HepG2 (cell line): ENCODE data around the gene FAM20A. TPM values are rescaled to one million over a fixed set of nuclear protein-coding genes. Genes with fewer than 3 reads are reported as not detected.

Experiments used
- ARID3A ChIP-seq: IDR thresholded peaks from 2 replicates; pipeline ENCODE4 v1.6.1; 2012; ENCODE audit warnings: low read depth, low read length, improper control_type of control experiment
- ARID4A ChIP-seq: sonication (generic); formaldehyde crosslinking; IDR thresholded peaks from 2 replicates; pipeline ENCODE4 v1.5.0; 2020; ENCODE audit warnings: mild to moderate bottlenecking, missing genetic modification reagents, borderline replicate concordance
- MAX ChIP-seq: IDR thresholded peaks from 2 replicates; pipeline ENCODE4 v1.6.1; 2012; ENCODE audit warnings: inconsistent platforms
- RFXAP ChIP-seq: sonication (generic); formaldehyde crosslinking; IDR thresholded peaks from 2 replicates; pipeline ENCODE4 v1.4.0; 2020; ENCODE audit warnings: missing genetic modification reagents, borderline replicate concordance
- TEF ChIP-seq: sonication (generic); formaldehyde crosslinking; IDR thresholded peaks from 2 replicates; pipeline ENCODE4 v1.5.0; 2020; ENCODE audit warnings: missing genetic modification reagents
- ZBTB26 ChIP-seq: IDR thresholded peaks from 2 replicates; pipeline ENCODE4 v1.6.1; 2016; ENCODE audit warnings: missing compliant biosample characterization, missing genetic modification reagents, borderline replicate concordance
- ZNF142 ChIP-seq: sonication (generic); formaldehyde crosslinking; IDR thresholded peaks from 2 replicates; pipeline ENCODE4 v1.4.0; 2020; ENCODE audit warnings: missing genetic modification reagents
- ZNF281 ChIP-seq: sonication (generic); formaldehyde crosslinking; IDR thresholded peaks from 2 replicates; pipeline ENCODE4 v1.4.0; 2020; ENCODE audit warnings: missing genetic modification reagents, borderline replicate concordance
- ZNF432 ChIP-seq: sonication (generic); formaldehyde crosslinking; IDR thresholded peaks from 2 replicates; pipeline ENCODE4 v1.5.0; 2020; ENCODE audit warnings: missing genetic modification reagents, mild to moderate bottlenecking, borderline replicate concordance
- polyA plus RNA-seq, 8 experiments: library from polyadenylated mRNA; depleted of rRNA in 3 of 8; stranded (reverse) in 7 of 8; unstranded in 1 of 8; fragments of >200 nt; fragmentation: Illumina TruSeq in 4 of 8; extraction: Trizol in 4 of 8; gene quantifications; 2 replicates each; pipeline versions ENCODE4 v1.2.1 to v1.2.3, GENCODE V29; 2011 to 2016; ENCODE audit warnings: low read depth in 4 of 8, missing spikeins in 1 of 8, mixed read lengths in 1 of 8; ENCODE audit not compliant: insufficient read depth in 1 of 8
- total RNA-seq, 5 experiments: library from RNA; depleted of rRNA; stranded (reverse); fragments of >200 nt; fragmentation: Illumina TruSeq; extraction: Trizol; gene quantifications; 2 replicates each; pipeline ENCODE4 v1.2.3, GENCODE V29; 2016; ENCODE audit warnings: low read depth in 1 of 5

Gene FAM20A
- total and polyA plus RNA-seq, 2 of the 13 experiments (the other 11 are each of a cell fraction or from before 2014, with no cell fraction given): 9.3 to 20.7 TPM

GRCh38 chr17:68584581-68585303 lies 16.4 kb downstream of the FAM20A start (continued):
- TF ChIP-seq ZNF142 (0 out of 2 replicates have a peak, but pooled peaks have one; percentile 68), ARID4A (CRISPR knock-in tag) (no peak; the same call in 1 of the 2 replicates), ZBTB26 (CRISPR knock-in tag) (no peak), ARID3A (0 out of 2 replicates have a peak, but pooled peaks have one; percentile 28), RFXAP (CRISPR knock-in tag) (0 out of 2 replicates have a peak, but pooled peaks have one; percentile 37), MAX (peak; percentile 68), ZNF432 (CRISPR knock-in tag) (no peak), ZNF281 (CRISPR knock-in tag) (peak; percentile 18; the same call in 1 of the 2 replicates), TEF (CRISPR knock-in tag) (no peak; the same call in 1 of the 2 replicates)
